ENCODE results near the gene UBXN1. TPM values are rescaled to one million over a fixed set of nuclear protein-coding genes. Genes with fewer than 3 reads are reported as not detected.

UBXN1 gene
- total and polyA plus RNA-seq, 10 of the 15 experiments (the other 5 are each of a cell fraction or from before 2014, with no cell fraction given): 7.0 to 173 (median 106) TPM

- TF ChIP-seq FOXM1 (IDR thresholded peaks at IDR 0.05; ENCODE audit: low read depth, low read length) (peak; percentile 48), TARDBP (IDR thresholded peaks at IDR 0.05; ENCODE audit: borderline replicate concordance) (0 out of 2 replicates have a peak, but pooled peaks have one; percentile 34), EED (IDR thresholded peaks at IDR 0.05; ENCODE audit: low read depth) (0 out of 2 replicates have a peak, but pooled peaks have one; percentile 36), IRF5 (IDR thresholded peaks at IDR 0.05; ENCODE audit: borderline replicate concordance) (no peak), WRNIP1 (IDR thresholded peaks at IDR 0.05; ENCODE audit: borderline replicate concordance, low read depth, low read length) (no peak), MEF2A (IDR thresholded peaks at IDR 0.05; ENCODE audit: insufficient read depth, low read depth, low read length) (peak; percentile 63; the same call in 1 of the 2 replicates), FOS (IDR thresholded peaks at IDR 0.05; ENCODE audit: borderline replicate concordance, extremely low read depth, insufficient read length) (no peak), TCF3 (IDR thresholded peaks at IDR 0.05; ENCODE audit: borderline replicate concordance, insufficient read depth, low read depth, low read length) (peak; percentile 95), ETV6 (conservative IDR thresholded peaks at IDR 0.05 in 1 of 2, IDR thresholded peaks at IDR 0.05 in 1 of 2; ENCODE audit: borderline replicate concordance in 1 of 2, low read depth in 1 of 2) (peak in 1 of 2 experiments; percentile 17; a peak in 1 of 4 replicates), CHD1 (IDR thresholded peaks at IDR 0.05; ENCODE audit: low read depth, low read length) (no peak), ZBTB4 (CRISPR knock-in tag; IDR thresholded peaks at IDR 0.05) (peak; percentile 79), JUND (IDR thresholded peaks at IDR 0.05; ENCODE audit: low read depth, low read length) (no peak), SUPT20H (IDR thresholded peaks at IDR 0.05; ENCODE audit: borderline replicate concordance, control insufficient read depth, low read depth, low read length) (no peak), SUZ12 (IDR thresholded peaks at IDR 0.05; ENCODE audit: unreplicated experiment) (no peak), PAX8 (IDR thresholded peaks at IDR 0.05) (no peak), SIX5 (IDR thresholded peaks at IDR 0.05; ENCODE audit: low read depth, low read length, severe bottlenecking) (no peak), SRF (IDR thresholded peaks at IDR 0.05; ENCODE audit: low read depth in 2 of 2, low read length in 2 of 2) (no peak), ELK1 (IDR thresholded peaks at IDR 0.05; ENCODE audit: low read depth, low read length) (peak; percentile 77), CREB1 (IDR thresholded peaks at IDR 0.05; ENCODE audit: low read depth) (peak; percentile 25; the same call in 1 of the 2 replicates), ZNF622 (IDR thresholded peaks at IDR 0.05) (no peak), TCF12 (IDR thresholded peaks at IDR 0.05; ENCODE audit: low read depth, low read length) (peak; percentile 86), E2F8 (IDR thresholded peaks at IDR 0.05; ENCODE audit: low read depth, partially characterized antibody) (no peak)
These were observed 13.7 kb downstream of the UBXN1 start, which contains the start of the genes C11orf98 and CSKMT (continued) for GRCh38 chr11:62665075-62665598.
